GM18505 (cell line): ENCODE measurements around the gene MYCN.

ENCODE experiments used
- ATAC-seq: cut with Tn5 transposase; IDR thresholded peaks from one replicate; pipeline ENCODE4 v1.9.1; 2021; ENCODE audit not compliant: unreplicated experiment
- POLR2A ChIP-seq: IDR thresholded peaks from 4 replicates; pipeline ENCODE4 v1.6.1; 2011; ENCODE audit warnings: borderline replicate concordance; ENCODE audit not compliant: insufficient read depth, insufficient read length; ENCODE audit errors: extremely low read depth

MYCN gene

DNA sequence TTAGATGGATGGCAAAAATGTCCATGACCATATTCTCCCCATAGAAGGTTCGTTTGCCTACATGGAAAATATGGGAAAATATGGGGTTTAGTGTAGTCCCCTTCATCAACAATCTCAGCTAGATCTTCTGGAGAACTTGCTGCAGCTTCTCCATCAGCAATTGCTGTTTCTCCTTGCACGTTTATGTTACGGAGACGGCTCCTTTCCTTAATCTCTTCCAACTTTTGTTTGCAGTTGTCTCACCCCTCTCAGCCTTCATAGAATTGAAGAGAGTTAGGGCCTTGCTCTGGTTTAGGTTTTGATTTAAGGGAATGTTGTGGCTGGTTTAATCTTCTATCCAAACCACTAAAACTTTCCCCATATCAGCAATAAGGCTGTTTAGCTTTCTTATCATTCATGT is 28.9 kb downstream of the MYCN start:
- TF ChIP-seq POLR2A = no peak
- no peak for ATAC-seq

DNA sequence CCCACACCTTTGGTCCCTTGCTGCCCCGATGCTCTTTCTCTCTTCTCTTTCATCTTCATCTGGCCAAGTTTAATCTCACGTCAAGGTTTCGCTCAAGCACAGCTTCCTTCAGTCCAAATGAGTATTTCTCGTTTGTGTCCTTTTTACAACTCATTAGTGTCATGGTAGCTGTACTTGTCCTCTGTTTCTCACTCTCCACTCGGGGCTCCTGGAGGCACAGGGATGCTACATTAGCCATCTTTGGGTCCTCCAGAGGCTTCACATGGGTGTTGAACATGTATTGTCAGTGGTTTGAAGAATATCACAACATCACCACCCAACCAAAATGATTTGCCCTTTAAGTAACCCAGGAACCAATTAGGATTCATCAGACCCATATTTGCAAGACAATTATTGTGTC is 30.4 kb downstream of the MYCN start:
- no peak for ATAC-seq
- no peak for TF ChIP-seq POLR2A

DNA sequence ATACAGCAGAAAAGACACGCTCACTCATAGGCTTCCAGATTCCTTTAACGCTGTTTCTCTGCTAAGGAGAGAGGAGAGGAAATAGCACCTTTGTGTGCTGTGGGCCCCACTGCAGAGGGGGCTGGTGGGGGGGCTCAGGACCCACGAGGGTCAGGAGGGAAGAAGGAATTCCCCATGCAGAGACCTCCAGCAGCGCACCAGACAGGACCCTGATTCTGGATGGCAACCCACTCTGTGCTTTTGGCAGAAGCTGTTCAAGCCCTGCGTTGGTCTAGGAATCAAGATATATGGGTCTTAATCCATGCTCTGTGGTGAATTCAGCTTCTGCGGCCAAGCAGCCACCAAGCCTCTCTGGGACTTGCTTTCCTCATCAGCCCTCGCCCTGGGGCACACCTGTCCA is 31.0 kb downstream of the MYCN start:
- TF ChIP-seq POLR2A = no peak
- no peak for ATAC-seq

DNA sequence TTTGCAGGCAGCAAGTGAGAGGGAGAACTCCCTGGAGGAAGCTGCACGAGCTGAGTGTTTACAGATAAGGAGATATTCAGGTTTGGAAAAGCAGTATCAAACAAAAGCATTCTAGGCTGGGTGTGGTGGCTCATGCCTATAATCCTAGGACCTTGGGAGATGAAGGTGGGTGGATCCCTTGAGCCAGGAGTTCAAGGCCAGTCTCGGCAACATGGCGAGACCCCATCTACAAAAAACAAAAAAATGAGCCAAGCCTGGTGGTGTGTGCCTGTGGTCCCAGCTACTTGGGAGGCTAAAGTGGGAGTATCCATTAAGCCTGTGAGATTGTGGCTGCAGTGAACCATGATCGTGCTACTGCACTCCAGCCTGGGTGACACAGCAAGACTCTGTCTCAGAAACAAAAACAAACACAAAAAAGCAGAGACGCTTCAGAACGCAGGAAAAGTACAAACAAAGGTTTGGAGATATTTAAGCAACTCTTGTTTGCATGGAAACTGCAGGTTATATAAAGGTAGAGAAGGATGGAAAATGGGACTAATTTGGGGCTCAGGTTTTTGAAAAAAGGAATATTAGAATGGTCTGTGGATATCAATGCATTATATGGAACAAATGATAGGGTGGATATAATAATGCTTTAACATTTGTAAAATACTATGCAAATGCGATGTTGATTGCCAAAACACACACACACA is 31.6 kb downstream of the MYCN start:
- TF ChIP-seq POLR2A = no peak
- ATAC-seq = no peak

DNA sequence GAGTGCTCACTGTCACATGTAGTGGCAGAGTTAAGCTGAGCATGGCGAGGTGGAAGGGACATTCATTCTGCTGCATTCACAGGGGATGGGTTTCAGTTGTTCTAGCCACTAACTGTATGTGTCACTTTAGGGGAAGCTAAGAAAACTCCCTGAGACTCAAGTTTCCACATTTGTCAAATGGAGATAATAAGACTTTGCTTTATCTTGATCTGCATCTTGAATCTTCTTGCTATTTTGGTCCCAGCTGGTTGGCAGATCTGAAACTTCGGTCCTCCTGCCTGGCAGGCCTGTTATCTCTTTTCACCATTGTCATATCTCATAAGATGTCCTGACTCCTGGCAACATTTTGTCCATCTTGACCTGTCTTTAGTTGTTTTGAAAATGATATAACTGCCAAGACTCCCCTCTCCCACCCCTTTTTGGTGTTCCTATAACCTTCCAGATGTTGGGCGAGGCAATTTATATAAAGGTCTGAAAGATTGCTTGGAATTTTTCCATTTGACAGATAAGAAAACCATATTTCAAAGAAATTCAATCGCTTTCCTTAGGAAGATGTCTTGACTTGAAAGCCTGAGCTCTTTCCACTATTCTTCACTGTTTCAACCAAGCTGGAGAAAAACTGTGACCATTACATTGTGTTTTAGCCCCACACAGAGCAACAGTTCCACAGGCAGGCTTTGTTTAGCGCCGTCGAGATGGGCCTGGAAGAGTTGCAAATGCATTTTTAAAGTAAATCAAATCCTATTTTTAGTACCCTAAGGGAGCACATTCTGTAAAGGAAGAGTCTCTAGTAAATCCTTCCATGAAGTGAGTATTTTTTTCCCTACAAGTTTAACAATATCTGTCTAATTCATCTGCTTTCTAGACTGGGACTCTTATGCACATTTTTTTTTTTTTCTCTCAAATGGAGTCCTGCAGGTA is 33.4 kb downstream of the MYCN start:
- TF ChIP-seq POLR2A = no peak
- peak; percentile 56 for ATAC-seq

DNA sequence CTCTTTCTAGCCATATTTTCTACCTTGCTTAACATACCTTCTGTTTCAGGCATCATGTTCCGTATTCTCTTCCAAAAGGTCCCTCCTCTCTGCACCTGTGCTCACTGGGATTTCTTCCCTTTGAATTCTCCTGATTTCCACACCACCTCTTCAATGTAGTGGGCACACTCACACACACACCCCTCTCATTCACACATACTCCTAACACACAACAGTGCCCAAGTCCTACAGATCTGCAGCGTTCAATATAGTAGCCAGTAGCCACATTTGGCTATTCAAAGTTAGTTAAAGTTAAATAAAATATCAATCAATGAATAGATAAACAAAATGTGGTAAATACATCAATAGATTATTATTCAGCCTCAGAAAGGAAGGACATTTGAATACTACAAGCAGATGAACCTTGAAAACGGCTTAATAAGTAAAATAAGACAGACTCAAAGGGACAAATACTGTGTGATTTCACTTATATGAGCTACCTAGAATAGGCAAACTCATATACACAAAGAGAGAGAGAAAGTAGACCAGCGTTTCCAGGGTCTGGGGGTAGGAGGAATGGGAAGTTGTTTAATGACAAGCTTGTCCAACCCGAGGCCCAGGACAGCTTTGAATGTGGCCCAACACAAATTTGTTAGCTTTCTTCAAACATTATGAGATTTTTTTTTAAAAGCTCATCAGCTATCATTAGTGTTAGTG is 34.4 kb downstream of the MYCN start:
- no peak for ATAC-seq
- TF ChIP-seq POLR2A = no peak

DNA sequence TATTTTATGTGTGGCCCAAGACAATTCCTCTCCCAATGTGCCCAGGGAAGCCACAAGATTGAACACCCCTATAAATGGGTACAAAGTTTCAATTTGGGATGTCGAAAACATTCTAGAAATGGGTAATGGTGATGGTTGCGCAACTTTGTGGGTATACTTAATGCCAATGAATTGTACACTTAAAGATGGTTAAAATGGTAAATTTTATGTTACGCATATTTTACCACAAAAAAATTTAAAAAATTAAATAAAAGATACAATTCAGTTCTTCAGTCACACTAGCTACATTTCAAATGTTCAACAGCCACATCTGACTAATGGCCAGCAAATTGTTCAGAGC is 34.9 kb downstream of the MYCN start:
- ATAC-seq = no peak
- no peak for TF ChIP-seq POLR2A

DNA sequence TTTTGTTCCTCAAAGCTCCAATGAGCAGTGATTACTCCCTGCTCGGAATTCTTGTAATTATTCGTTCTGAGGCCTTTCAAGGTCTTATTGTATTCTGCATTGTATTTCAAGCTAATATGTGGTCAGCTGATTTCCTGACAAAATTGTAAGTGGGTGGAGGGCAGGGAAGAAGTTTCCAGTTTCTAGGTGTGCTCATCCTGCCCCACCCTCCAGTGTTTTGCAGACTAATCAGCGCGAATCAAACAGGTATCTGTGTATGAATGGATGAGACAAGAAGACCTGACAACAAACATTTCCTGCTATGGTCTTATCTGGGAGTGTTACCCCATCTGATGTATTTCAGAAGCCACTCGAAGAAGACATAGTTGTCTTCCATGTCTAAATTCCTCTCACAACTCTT is 35.3 kb downstream of the MYCN start:
- no peak for TF ChIP-seq POLR2A
- ATAC-seq = no peak

DNA sequence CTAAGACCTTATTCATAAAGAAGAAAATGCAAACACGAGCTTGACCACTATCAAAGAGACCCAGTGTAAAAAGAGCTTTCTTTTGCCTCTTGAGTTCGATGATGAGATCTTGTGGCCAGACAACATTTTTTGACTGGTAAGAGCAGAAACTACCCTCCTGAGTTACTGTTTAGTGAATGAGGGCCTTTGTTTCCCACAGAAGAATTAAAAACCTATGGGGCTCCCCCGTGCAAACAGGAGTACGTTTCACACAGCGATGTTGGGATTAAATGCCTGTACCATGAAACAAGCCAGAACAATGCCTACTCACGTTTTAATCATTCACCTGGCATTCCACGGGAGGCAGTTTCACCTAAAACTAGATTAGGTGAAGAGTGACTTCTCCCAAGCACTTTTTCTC is 36.0 kb downstream of the MYCN start:
- TF ChIP-seq POLR2A = no peak
- ATAC-seq = no peak

DNA sequence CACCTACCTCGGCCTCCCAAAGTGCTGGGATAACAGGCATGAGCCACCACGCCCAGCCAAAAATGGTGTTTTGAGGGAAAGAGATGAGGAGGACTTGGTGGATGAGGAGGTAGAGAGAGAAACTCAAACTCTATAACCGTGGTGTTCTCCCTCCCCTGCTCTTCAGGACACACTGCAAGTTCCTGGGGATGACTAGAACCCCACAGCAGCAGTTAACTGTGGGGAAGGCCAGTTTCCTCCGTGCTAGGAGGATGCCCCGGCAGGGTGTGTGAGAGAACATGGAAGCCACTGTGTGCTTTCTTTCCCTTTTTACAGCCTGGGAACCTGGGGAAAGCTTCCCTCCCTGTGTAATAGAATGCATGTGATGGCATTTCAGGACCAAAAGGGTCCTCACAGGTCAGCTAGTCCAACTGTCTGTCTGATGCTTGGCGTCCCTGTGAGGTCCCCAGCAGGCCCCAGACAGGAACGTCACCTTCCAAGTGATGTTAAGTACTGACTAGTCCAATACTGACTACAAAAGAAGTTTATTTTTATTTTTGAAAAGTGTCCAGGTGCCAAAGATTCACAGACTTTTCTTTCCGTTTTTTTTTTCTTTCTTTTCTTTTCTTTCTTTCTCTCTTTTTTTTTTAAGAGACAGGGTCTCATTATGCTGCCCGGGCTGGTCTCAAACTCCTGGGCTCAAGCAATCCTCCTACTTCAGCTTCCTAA is 38.9 kb downstream of the MYCN start:
- no peak for ATAC-seq

DNA sequence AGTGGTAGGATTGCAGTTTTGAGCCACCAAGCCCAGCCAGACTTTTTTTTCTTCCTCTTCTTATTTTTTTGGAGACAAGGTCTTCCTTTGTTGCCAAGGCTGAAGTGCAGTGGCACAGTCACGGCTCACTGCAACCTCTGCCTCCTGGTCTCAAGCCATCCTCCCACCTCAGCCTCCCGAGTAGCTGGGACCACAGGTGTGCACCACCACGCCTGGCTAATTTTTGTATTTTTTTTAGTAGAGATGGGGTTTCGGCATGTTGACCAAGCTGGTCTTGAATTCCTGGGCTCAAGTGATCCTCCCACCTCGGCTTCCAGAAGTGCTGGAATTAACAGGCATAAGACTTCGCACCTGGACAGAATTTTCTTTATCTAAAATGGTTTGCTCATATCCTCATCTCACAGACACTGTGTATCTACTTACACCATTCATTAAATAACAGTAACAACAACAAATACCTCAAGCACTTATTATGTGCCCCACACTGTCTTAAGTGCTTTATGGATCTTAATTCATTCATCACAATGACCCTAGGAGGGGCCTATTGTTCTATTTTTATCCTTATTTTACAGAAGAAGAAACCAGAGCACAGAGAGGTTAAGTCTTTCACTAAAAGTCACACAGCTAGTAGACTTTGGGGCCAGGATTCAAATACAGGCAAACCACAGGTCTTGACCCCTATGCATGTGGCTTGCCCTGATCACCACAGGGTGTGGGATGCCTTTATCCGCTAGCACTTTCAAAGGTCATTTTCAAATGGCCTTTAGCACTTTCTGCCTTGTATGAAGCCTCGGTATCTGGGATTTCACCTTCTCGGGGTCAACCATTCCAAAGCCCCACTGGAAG is 39.6 kb downstream of the MYCN start:
- no peak for TF ChIP-seq POLR2A
- no peak for ATAC-seq

More for the DNA sequence above, 38.9 kb downstream of the MYCN start:
- TF ChIP-seq POLR2A = no peak

DNA sequence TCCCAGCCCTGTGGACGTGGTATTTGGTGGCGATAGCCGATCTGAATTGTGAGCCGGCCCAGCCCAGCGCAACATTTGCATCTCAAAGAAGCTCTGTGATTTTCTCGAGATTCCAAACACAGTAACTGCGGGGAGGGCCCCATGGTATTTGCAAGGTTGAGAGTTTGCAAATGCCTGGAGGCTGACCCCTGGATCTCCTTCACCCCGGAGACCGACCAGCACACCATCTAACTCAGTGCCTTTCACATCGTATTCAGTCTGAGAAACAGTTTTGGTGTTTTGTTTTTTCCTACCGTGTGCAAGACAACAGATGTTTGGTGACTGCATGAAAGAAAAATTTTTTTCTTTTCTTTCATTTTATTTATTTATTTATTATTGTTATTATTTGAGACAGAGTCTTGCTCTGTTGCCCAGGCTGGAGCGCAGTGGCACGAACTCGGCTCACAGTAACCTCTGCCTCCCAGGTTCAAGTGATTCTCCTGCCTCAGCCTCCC is 40.3 kb downstream of the MYCN start:
- no peak for ATAC-seq

More for the DNA sequence above, 40.3 kb downstream of the MYCN start:
- no peak for TF ChIP-seq POLR2A
